GM12878 (cell line): ENCODE data around the gene TOPAZ1. TPM values are rescaled to one million over a fixed set of nuclear protein-coding genes. Genes with fewer than 3 reads are reported as not detected.

Source experiments
- ATAC-seq: fragments of 200-7000 bp; cut with Tn5 transposase; 3 replicates; pipeline ENCODE4 v1.9.1; 2020; ENCODE audit warnings: mild to moderate bottlenecking, moderate library complexity
- BruUV-seq: library from RNA; stranded (reverse); fragments of 400-500 nt; replicated peaks from 2 replicates; lab custom pipeline; 2021; lab: Mats Ljungman, UMichigan
- CTCF ChIA-PET: fragments of 300-600 bp; sonication (Branson Sonifier 250); formaldehyde crosslinking; extraction: SDS; loops from one replicate; lab custom pipeline; 2021; ENCODE audit warnings: inconsistent platforms; lab: Yijun Ruan, JAX
- POLR2A ChIA-PET: fragments of 350-600 bp; formaldehyde crosslinking; extraction: SDS; loops from one replicate; lab custom pipeline; 2021; ENCODE audit warnings: inconsistent platforms; lab: Charles Lee
- RAD21 ChIA-PET: fragments of 300-600 bp; sonication (Branson Sonifier 250); formaldehyde crosslinking; loops from one replicate; lab custom pipeline; 2023; ENCODE audit warnings: antibody characterized with exemption; ENCODE audit not compliant: unreplicated experiment; lab: Charles Lee
- SMC1A ChIA-PET: fragments of 300-600 bp; sonication (Branson Sonifier 250); formaldehyde crosslinking; loops from one replicate; lab custom pipeline; 2023; ENCODE audit not compliant: unreplicated experiment, uncharacterized antibody; lab: Charles Lee
- DNase-seq: peaks from one replicate; pipeline ENCODE4 v3.0.0-alpha.2; 2011; ENCODE audit warnings: low read depth, low spot score
- FAIRE-seq: peaks from 3 replicates; lab custom pipeline; 2011; peaks lifted over from hg19 to GRCh38; lab: Jason Lieb, UNC
- H2AFZ ChIP-seq: 2 replicates; pipeline ENCODE4 v1.6.0; 2011; ENCODE audit warnings: low read depth, low read length, control low read depth; ENCODE audit not compliant: control insufficient read depth
- H3K27ac ChIP-seq: 2 replicates; pipeline ENCODE4 v1.5.1; 2011; ENCODE audit warnings: control low read depth; ENCODE audit not compliant: control insufficient read depth, insufficient read depth
- H3K27me3 ChIP-seq, 2 experiments: replicated peaks in 1 of 2; 2 replicates each; pipeline versions ENCODE4 v1.6.0 to v1.6.1; 2011; ENCODE audit warnings: low read length in 1 of 2; ENCODE audit not compliant: control insufficient read depth in 2 of 2, insufficient read depth in 2 of 2
- H3K36me3 ChIP-seq, 2 experiments: 2 replicates each; pipeline ENCODE4 v1.5.1; 2011; ENCODE audit warnings: low read length in 1 of 2; ENCODE audit not compliant: control insufficient read depth in 2 of 2, insufficient read depth in 2 of 2
- H3K4me1 ChIP-seq: 2 replicates; pipeline ENCODE4 v1.6.1; 2011; ENCODE audit warnings: mild to moderate bottlenecking, low read length, moderate library complexity, mixed read lengths; ENCODE audit not compliant: control insufficient read depth, insufficient read depth
- H3K4me2 ChIP-seq: 2 replicates; pipeline ENCODE4 v1.6.0; 2011; ENCODE audit warnings: control low read depth; ENCODE audit not compliant: control insufficient read depth, insufficient read depth
- H3K4me3 ChIP-seq: fragments of 200-600 bp; sonication (generic); 2 replicates; pipeline ENCODE4 v1.5.1; 2016
- H3K79me2 ChIP-seq: 2 replicates; pipeline ENCODE4 v1.6.0; 2011; ENCODE audit warnings: low read length; ENCODE audit not compliant: control insufficient read depth, insufficient read depth
- H3K9ac ChIP-seq: 2 replicates; pipeline ENCODE4 v1.8.0; 2011; ENCODE audit warnings: low read length, control low read depth, mixed read lengths; ENCODE audit not compliant: control insufficient read depth, insufficient read depth
- H3K9me3 ChIP-seq: replicated peaks from 3 replicates; pipeline ENCODE4 v1.5.1; 2011; ENCODE audit warnings: mild to moderate bottlenecking, low read length; ENCODE audit not compliant: control insufficient read depth, insufficient read depth
- H4K20me1 ChIP-seq: 2 replicates; pipeline ENCODE4 v1.6.0; 2011; ENCODE audit not compliant: control insufficient read depth, insufficient read depth
- ATF2 ChIP-seq: IDR thresholded peaks from 2 replicates; pipeline ENCODE4 v1.6.1; 2012; ENCODE audit warnings: low read length, inconsistent platforms
- BCLAF1 ChIP-seq: fragments of 450-650 bp; IDR thresholded peaks from 2 replicates; pipeline ENCODE4 v1.6.1; 2017; ENCODE audit warnings: antibody characterized with exemption, mild to moderate bottlenecking, moderate library complexity
- CBFB ChIP-seq: IDR thresholded peaks from 2 replicates; pipeline ENCODE4 v1.6.1; 2016; ENCODE audit warnings: antibody characterized with exemption, low read depth
- CBX5 ChIP-seq: sonication (generic); IDR thresholded peaks from 2 replicates; pipeline ENCODE4 v1.6.1; 2016; ENCODE audit warnings: low read depth, moderate library complexity, mild to moderate bottlenecking, inconsistent platforms
- EED ChIP-seq: sonication (generic); IDR thresholded peaks from 2 replicates; pipeline ENCODE4 v1.6.1; 2016; ENCODE audit warnings: antibody characterized with exemption, low read depth
- ESRRA ChIP-seq: IDR thresholded peaks from 2 replicates; pipeline ENCODE4 v1.6.1; 2012; ENCODE audit warnings: mild to moderate bottlenecking, low read length, improper control_type of control experiment
- RUNX3 ChIP-seq: IDR thresholded peaks from 2 replicates; pipeline ENCODE4 v1.6.1; 2012; ENCODE audit warnings: low read length, inconsistent platforms
- SPI1 ChIP-seq: IDR thresholded peaks from 2 replicates; pipeline ENCODE4 v1.6.1; 2011; ENCODE audit warnings: low read depth, mild to moderate bottlenecking, low read length, moderate library complexity, borderline replicate concordance; ENCODE audit not compliant: insufficient read depth
- TAF1 ChIP-seq: IDR thresholded peaks from 2 replicates; pipeline ENCODE4 v1.6.1; 2011; ENCODE audit warnings: mild to moderate bottlenecking, low read depth, low read length, borderline replicate concordance
- USF2 ChIP-seq: IDR thresholded peaks from 2 replicates; pipeline ENCODE4 v1.6.1; 2011; ENCODE audit warnings: low read depth, low read length, improper control_type of control experiment, borderline replicate concordance
- WGBS: methylation state at CpG from one replicate; pipeline ENCODE4 v1.1.6; 2016; ENCODE audit warnings: low lambda C conversion rate; ENCODE audit not compliant: insufficient replicate concordance, insufficient coverage; ENCODE audit errors: missing lambda C conversion rate; 5-methylcytosine and 5-hydroxymethylcytosine counted together
- in situ Hi-C: fragments of 300-500 bp; cut with MboI; formaldehyde crosslinking; loops from 9 replicates; pipeline ENCODE4 v1.14.3; 2018; ENCODE audit warnings: mixed read lengths
- intact Hi-C: fragments of 100-400 bp; cut with micrococcal nuclease; formaldehyde crosslinking; loops from one replicate; pipeline ENCODE4 v1.14.2; 2022; ENCODE audit not compliant: unreplicated experiment
- polyA plus RNA-seq, 11 experiments: library from polyadenylated mRNA; depleted of rRNA in 4 of 11; unstranded in 6 of 11; stranded (reverse) in 5 of 11; fragments of >200 nt; fragmentation: Nextera tagmentation in 4 of 11; fragmentation: Illumina TruSeq in 1 of 11; extraction: Ambion mirVana in 4 of 11; extraction: Trizol in 1 of 11; gene quantifications; 1 replicate in 1 of 11; 2 replicates in 10 of 11; pipeline versions ENCODE4 v1.2.1 to v1.2.3, GENCODE V29; 2011 to 2016; ENCODE audit warnings: inconsistent platforms in 2 of 11, missing spikeins in 2 of 11, low read depth in 1 of 11
- total RNA-seq, 4 experiments: library from RNA; depleted of rRNA in 3 of 4; stranded (reverse); fragments of >200 nt in 3 of 4; fragmentation: Illumina TruSeq in 1 of 4; extraction: Trizol in 1 of 4; gene quantifications; 2 replicates each; pipeline versions ENCODE4 v1.2.1 to v1.2.3, GENCODE V29; 2013 to 2021

Gene TOPAZ1
- total and polyA plus RNA-seq, 10 of the 15 experiments (the other 5 are each of a cell fraction or from before 2014, with no cell fraction given) = 0.02 TPM; not detected in 9

- 14% methylated on average over 3 of the region's 3 CpGs for WGBS
- no peaks in the 10 kb centered on the region; a peak in 1 of 4 replicates for H3K27me3 ChIP-seq
- H3K4me3 ChIP-seq = no peak overlapping the region
- intact Hi-C loops = no loop called here
- FAIRE-seq (no peak), DNase-seq (no peak), ATAC-seq (no peak)
- no peaks in the 10 kb centered on the region for H3K4me1 ChIP-seq
- H3K27ac ChIP-seq = no peak overlapping the region
- H3K4me2 ChIP-seq = no peak overlapping the region
- BruUV-seq = no TSS peak
- H3K36me3 ChIP-seq = no peaks in the 10 kb centered on the region
- in situ Hi-C loops = no loop called here
- H3K9me3 ChIP-seq = no peaks in the 10 kb centered on the region
- no peaks in the 10 kb centered on the region for H3K79me2 ChIP-seq
- no peak overlapping the region for H2AFZ ChIP-seq
- H3K9ac ChIP-seq = no peak overlapping the region
- H4K20me1 ChIP-seq = no peaks in the 10 kb centered on the region
- TF ChIP-seq TAF1 (no peak), RUNX3 (no peak), SPI1 (no peak), EED (no peak), BCLAF1 (no peak), USF2 (no peak), CBX5 (no peak), CBFB (no peak), ESRRA (no peak), ATF2 (no peak)
- POLR2A ChIA-PET = interaction anchor here (0.6 kb wide), 1 partner anchor 73 kb away, joined by 4 read pairs; no protein-coding TSS in a partner anchor
- CTCF ChIA-PET = interaction anchor here (1.3 kb wide), 1 partner anchor 13 kb away, joined by 6 read pairs; no protein-coding TSS in a partner anchor
- SMC1A ChIA-PET = interaction anchor here (0.6 to 1.0 kb wide), 2 partner anchors 24 to 112 kb away, joined by 3 to 4 read pairs; no protein-coding TSS in a partner anchor
- RAD21 ChIA-PET = no interaction called here
These were observed 48.3 kb downstream of the TOPAZ1 start for GRCh38 chr3:44289882-44290462.
